Islet of Langerhans (tissue), 1 donor: Measurements from ENCODE around the gene DDX54.
"Not testable (repeated sequence)": the region's sequence is repeated elsewhere in the genome, so short reads cannot be mapped to it uniquely, and the experiment has no call there.

Source experiments
- FAIRE-seq: peaks from one replicate; lab custom pipeline; 2011; peaks lifted over from hg19 to GRCh38; lab: Jason Lieb, UNC

The DDX54 gene

GRCh38 chr12:113161415-113162016, 23.8 kb downstream of the DDX54 start:
- no peak for FAIRE-seq

GRCh38 chr12:113159937-113160336, 25.3 kb downstream of the DDX54 start:
- FAIRE-seq: no peak

GRCh38 chr12:113158439-113159203, 26.7 kb downstream of the DDX54 start:
- no peak for FAIRE-seq

- FAIRE-seq: no peak
Measured at GRCh38 chr12:113157218-113157859, 27.9 kb downstream of the DDX54 start.

- no peak for FAIRE-seq
Measured at GRCh38 chr12:113155646-113156045, 29.6 kb downstream of the DDX54 start.

- no peak for FAIRE-seq
Measured at GRCh38 chr12:113155060-113155459, 30.2 kb downstream of the DDX54 start.

- FAIRE-seq: no peak
Measured at GRCh38 chr12:113154351-113154973, 30.8 kb downstream of the DDX54 start.

GRCh38 chr12:113152835-113153814, 32.2 kb downstream of the DDX54 start:
- FAIRE-seq: no peak

- FAIRE-seq: no peak
Measured at GRCh38 chr12:113152196-113152834, 33.0 kb downstream of the DDX54 start.

GRCh38 chr12:113151655-113152054, 33.6 kb downstream of the DDX54 start:
- FAIRE-seq: no peak

- no peak for FAIRE-seq
Measured at GRCh38 chr12:113149361-113150150, 35.7 kb downstream of the DDX54 start, which contains the start of gene CFAP73. TSS of gene CFAP73 (plus strand) at chr12:113149724. CDS start at chr12:113149858, 134 bp downstream.

GRCh38 chr12:113146999-113147398, 38.3 kb downstream of the DDX54 start:
- no peak for FAIRE-seq

GRCh38 chr12:113145720-113146551, 39.3 kb downstream of the DDX54 start:
- no peak for FAIRE-seq

- no peak for FAIRE-seq
Measured at GRCh38 chr12:113144806-113145205, 40.5 kb downstream of the DDX54 start.

GRCh38 chr12:113143959-113144358, 41.3 kb downstream of the DDX54 start:
- FAIRE-seq: no peak

GRCh38 chr12:113142886-113143332, 42.4 kb downstream of the DDX54 start:
- no peak for FAIRE-seq

- FAIRE-seq: no peak
Measured at GRCh38 chr12:113142173-113142885, 42.9 kb downstream of the DDX54 start.

- not testable (repeated sequence) for FAIRE-seq
Measured at GRCh38 chr12:113141716-113142115, 43.6 kb downstream of the DDX54 start.

GRCh38 chr12:113140706-113141105, 44.6 kb downstream of the DDX54 start:
- FAIRE-seq: no peak
